Measurements from ENCODE around the gene UGT1A9.

DNA sequence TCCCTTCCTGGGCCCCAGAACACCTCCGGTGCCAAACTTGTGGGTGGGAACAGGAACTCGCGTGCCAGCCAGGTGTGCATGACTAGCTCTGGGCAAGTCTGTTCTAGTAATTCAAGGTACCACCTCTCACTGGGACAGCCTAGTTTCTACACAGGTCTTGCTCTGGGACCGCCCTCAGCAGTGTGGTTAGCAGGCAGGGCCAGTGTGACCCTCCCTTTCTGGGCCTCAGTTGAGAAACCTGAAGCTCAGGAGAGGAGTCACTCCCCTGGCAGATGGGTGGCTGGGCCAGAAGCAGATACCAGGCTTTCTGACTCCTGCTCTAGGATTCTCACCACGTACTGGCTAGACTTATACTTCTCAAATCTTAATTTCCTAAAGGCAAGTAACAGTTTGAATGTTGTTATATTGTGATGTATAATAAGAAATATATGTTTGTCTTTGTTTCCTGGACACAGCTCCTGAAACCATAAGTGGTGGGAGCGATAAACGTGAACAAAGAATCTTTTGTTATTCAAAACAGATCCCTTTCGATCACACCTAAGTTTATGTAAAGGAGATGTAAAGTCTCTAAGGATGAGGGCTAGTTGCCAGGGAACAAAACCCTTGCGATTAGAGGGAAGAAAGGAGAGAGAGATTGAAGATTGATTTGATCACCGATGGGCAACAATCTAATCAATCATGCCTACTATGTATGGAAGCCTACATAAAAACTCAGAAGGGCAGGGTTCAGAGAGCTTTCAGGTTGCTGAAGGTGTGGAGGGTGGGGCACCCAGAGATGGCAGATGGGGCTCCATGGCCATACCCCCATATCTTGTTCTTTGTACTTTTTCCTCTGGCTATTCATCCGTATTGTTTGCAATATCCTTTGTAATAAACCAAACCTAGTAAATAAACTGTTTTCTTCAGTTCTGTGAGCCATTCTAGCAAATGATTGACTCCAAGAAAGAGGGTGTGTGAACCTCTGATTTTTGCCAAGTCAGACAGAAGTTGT is 20.0 kb downstream of the UGT1A9 start:
- TF ChIP-seq, protein P1, sequence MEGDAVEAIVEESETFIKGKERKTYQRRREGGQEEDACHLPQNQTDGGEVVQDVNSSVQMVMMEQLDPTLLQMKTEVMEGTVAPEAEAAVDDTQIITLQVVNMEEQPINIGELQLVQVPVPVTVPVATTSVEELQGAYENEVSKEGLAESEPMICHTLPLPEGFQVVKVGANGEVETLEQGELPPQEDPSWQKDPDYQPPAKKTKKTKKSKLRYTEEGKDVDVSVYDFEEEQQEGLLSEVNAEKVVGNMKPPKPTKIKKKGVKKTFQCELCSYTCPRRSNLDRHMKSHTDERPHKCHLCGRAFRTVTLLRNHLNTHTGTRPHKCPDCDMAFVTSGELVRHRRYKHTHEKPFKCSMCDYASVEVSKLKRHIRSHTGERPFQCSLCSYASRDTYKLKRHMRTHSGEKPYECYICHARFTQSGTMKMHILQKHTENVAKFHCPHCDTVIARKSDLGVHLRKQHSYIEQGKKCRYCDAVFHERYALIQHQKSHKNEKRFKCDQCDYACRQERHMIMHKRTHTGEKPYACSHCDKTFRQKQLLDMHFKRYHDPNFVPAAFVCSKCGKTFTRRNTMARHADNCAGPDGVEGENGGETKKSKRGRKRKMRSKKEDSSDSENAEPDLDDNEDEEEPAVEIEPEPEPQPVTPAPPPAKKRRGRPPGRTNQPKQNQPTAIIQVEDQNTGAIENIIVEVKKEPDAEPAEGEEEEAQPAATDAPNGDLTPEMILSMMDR (IDR thresholded peaks at IDR 0.05; ENCODE audit: low read depth, low read length, poor library complexity, severe bottlenecking), result no peak
- TF ChIP-seq EZH2phosphoT487 (IDR thresholded peaks at IDR 0.05; ENCODE audit: borderline replicate concordance, low read length), result no peak
